Caco-2 (cell line): ENCODE data around the gene SLC25A36. TPM values are rescaled to one million over a fixed set of nuclear protein-coding genes. Genes with fewer than 3 reads are reported as not detected.
A peak's percentile ranks its signal among the peaks of the same experiment; 100 is the strongest.

ENCODE experiments used
- BruUV-seq: library from RNA; stranded (reverse); fragments of 400-500 nt; replicated peaks from 2 replicates; lab custom pipeline; 2021; lab: Mats Ljungman, UMichigan
- CTCF ChIA-PET: fragments of 300-600 bp; sonication (Branson Sonifier 250); formaldehyde crosslinking; loops from one replicate; lab custom pipeline; 2022; ENCODE audit warnings: antibody characterized with exemption; lab: Charles Lee
- POLR2A ChIA-PET: fragments of 300-600 bp; sonication (Branson Sonifier 250); formaldehyde crosslinking; loops from one replicate; lab custom pipeline; 2022; ENCODE audit warnings: antibody characterized with exemption; lab: Charles Lee
- DNase-seq, 2 experiments: peaks; one replicate each; pipeline versions ENCODE4 v3.0.0 to v3.0.0-alpha.2; 2020 to 2022
- H3K27me3 ChIP-seq: replicated peaks from 2 replicates; pipeline ENCODE4 v1.6.0; 2011; ENCODE audit warnings: low read length; ENCODE audit not compliant: control insufficient read depth, insufficient read depth
- H3K36me3 ChIP-seq: 2 replicates; pipeline ENCODE4 v1.5.1; 2011; ENCODE audit warnings: low read length; ENCODE audit not compliant: control insufficient read depth, insufficient read depth
- H3K4me1 ChIP-seq: fragments of 250-450 bp; sonication (Bioruptor Pico); 2 replicates; pipeline ENCODE4 v1.5.1; 2020; ENCODE audit warnings: mild to moderate bottlenecking
- H3K4me3 ChIP-seq: 2 replicates; pipeline ENCODE4 v1.5.1; 2011; ENCODE audit warnings: low read depth, mild to moderate bottlenecking, control low read depth, low read length
- H3K9me3 ChIP-seq: fragments of 250-450 bp; sonication (Bioruptor Pico); 2 replicates; pipeline ENCODE4 v1.5.1; 2020; ENCODE audit warnings: mild to moderate bottlenecking, moderate library complexity
- H3K27ac Mint-ChIP-seq: one replicate; pipeline ENCODE4 v1.8.0; 2022; ENCODE audit warnings: mixed read lengths; ENCODE audit not compliant: unreplicated experiment
- H3K27me3 Mint-ChIP-seq: one replicate; pipeline ENCODE4 v1.8.0; 2022; ENCODE audit warnings: mixed read lengths; ENCODE audit not compliant: insufficient read depth, unreplicated experiment
- H3K36me3 Mint-ChIP-seq: one replicate; pipeline ENCODE4 v1.8.0; 2022; ENCODE audit warnings: mild to moderate bottlenecking, mixed read lengths; ENCODE audit not compliant: insufficient read depth, unreplicated experiment
- H3K4me1 Mint-ChIP-seq: one replicate; pipeline ENCODE4 v1.8.0; 2022; ENCODE audit warnings: low read depth, mixed read lengths; ENCODE audit not compliant: unreplicated experiment
- H3K4me3 Mint-ChIP-seq: one replicate; pipeline ENCODE4 v1.8.0; 2022; ENCODE audit warnings: mild to moderate bottlenecking, moderate library complexity, mixed read lengths; ENCODE audit not compliant: unreplicated experiment
- H3K9me3 Mint-ChIP-seq: one replicate; pipeline ENCODE4 v1.8.0; 2022; ENCODE audit warnings: mixed read lengths; ENCODE audit not compliant: unreplicated experiment
- intact Hi-C: fragments of 100-400 bp; cut with micrococcal nuclease; formaldehyde crosslinking; loops from one replicate; pipeline ENCODE4 v1.10.0; 2022; ENCODE audit not compliant: unreplicated experiment
- total RNA-seq: library from RNA; stranded (reverse); gene quantifications from 2 replicates; pipeline ENCODE4 v1.2.3, GENCODE V29; 2022
- TF ChIP-seq, protein P1 (sequence below), 2 experiments: fragments of 200-600 bp in 1 of 2; IDR thresholded peaks; 1 replicate in 1 of 2; 2 replicates in 1 of 2; pipeline versions ENCODE4 v1.5.1 to v1.8.0; 2011 to 2022; ENCODE audit warnings: antibody characterized with exemption in 1 of 2, control low read depth in 1 of 2, inconsistent platforms in 1 of 2, low read depth in 1 of 2, low read length in 1 of 2, mild to moderate bottlenecking in 1 of 2, moderate library complexity in 1 of 2; ENCODE audit not compliant: insufficient read depth in 1 of 2, severe bottlenecking in 1 of 2, unreplicated experiment in 1 of 2

SLC25A36 gene
- total RNA-seq, 1 experiment from 2014 or later: 167 TPM

DNA sequence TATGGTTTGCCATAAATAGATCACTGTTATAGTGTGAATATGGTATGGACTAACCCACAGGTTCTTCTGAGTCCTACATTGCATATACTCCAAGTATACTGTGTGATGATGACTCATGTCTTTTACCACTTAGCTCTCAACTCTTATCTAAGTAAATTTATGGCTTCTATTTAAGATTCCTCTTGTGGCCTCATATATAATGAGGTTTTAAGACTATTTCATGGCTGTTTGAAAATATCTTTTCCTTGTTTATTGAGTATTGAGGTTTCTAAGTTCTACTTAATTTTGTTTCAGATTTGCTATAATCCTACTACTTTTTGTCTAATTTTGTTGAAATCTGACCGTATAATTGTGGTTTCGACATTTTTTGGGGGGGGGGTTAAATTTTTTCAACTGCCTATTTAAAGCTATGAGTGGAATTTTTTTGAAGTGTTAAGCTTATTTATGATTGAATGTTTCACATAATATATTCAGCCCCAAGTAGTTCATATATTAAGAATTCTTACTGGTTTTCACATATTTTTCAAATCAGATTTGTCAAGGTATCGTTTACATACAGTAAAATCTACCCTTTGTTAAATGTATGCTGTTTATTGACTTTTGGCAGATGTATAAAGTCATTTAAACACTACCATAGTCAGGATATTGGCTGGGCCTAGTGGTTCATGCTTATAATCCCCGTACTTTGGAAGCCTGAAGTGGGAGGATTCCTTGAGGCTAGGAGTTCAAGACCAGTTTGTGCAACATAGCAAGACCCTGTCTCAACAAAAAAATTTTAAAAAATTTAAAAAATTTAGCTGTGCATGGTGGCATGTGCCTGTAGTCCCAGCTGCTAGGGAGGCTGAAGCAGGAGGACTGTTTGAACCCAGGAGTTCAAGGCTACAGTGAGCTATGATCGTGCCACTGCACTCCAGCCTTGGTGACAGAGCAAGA is 11.7 kb downstream of the SLC25A36 start:
- intact Hi-C loops: no loop called here
- Histone ChIP-seq H3K36me3 (no peaks in the 10 kb centered on the region), H3K27me3 (no peaks in the 10 kb centered on the region), H3K4me1 (peaks cover 97% of the 10 kb centered on the region), H3K4me3 (no peak overlapping the region), H3K9me3 (no peaks in the 10 kb centered on the region; the same call in 1 of the 2 replicates)
- POLR2A ChIA-PET: interaction anchor here (2.9 kb wide), 1 partner anchor 11 kb away, joined by 22 read pairs; the partner anchor contains the start of gene SLC25A36
- H3K27ac Mint-ChIP-seq: peak overlapping the region; percentile 15
- H3K4me3 Mint-ChIP-seq: peak overlapping the region; percentile 13
- TF ChIP-seq, protein P1, sequence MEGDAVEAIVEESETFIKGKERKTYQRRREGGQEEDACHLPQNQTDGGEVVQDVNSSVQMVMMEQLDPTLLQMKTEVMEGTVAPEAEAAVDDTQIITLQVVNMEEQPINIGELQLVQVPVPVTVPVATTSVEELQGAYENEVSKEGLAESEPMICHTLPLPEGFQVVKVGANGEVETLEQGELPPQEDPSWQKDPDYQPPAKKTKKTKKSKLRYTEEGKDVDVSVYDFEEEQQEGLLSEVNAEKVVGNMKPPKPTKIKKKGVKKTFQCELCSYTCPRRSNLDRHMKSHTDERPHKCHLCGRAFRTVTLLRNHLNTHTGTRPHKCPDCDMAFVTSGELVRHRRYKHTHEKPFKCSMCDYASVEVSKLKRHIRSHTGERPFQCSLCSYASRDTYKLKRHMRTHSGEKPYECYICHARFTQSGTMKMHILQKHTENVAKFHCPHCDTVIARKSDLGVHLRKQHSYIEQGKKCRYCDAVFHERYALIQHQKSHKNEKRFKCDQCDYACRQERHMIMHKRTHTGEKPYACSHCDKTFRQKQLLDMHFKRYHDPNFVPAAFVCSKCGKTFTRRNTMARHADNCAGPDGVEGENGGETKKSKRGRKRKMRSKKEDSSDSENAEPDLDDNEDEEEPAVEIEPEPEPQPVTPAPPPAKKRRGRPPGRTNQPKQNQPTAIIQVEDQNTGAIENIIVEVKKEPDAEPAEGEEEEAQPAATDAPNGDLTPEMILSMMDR (IDR thresholded peaks at IDR 0.05; ENCODE audit: insufficient read depth in 1 of 2, low read depth in 1 of 2, low read length in 1 of 2, severe bottlenecking in 1 of 2, unreplicated experiment in 1 of 2): no peak
- DNase-seq: no peak
- H3K9me3 Mint-ChIP-seq: no peaks in the 10 kb centered on the region
- peaks cover 58% of the 10 kb centered on the region for H3K36me3 Mint-ChIP-seq
- CTCF ChIA-PET: no interaction called here
- H3K4me1 Mint-ChIP-seq: peaks cover 72% of the 10 kb centered on the region
- no TSS peak for BruUV-seq
- H3K27me3 Mint-ChIP-seq: no peaks in the 10 kb centered on the region

DNA sequence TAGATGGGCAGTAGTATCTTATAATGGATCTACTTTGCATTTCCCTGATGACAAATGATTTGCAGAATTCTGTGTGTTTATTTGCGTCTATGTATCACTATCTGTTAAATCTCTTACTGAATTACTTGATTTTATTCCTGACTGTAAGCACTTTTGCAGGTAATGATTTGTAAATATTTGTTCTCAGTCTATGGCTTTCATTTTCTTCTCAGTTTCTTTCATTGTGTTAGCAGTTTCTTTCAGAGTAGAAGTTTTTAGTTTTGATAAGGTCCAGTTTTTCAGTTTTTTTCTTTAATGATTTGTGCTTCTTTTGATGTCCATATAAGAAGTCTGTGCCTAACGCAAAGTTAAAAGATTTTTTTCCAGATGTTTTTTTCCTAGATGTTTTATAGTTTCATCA is 12.9 kb downstream of the SLC25A36 start:
- no TSS peak for BruUV-seq
- Mint-ChIP-seq H3K9me3 (no peaks in the 10 kb centered on the region), H3K27ac (peak overlapping the region; percentile 66), H3K4me1 (peaks cover 72% of the 10 kb centered on the region), H3K27me3 (no peaks in the 10 kb centered on the region), H3K4me3 (peak overlapping the region; percentile 13), H3K36me3 (peaks cover 61% of the 10 kb centered on the region)
- ChIA-PET POLR2A (no interaction called here), CTCF (no interaction called here)
- TF ChIP-seq, protein P1 (IDR thresholded peaks at IDR 0.05; ENCODE audit: insufficient read depth in 1 of 2, low read depth in 1 of 2, low read length in 1 of 2, severe bottlenecking in 1 of 2, unreplicated experiment in 1 of 2): no peak
- no peak for DNase-seq
- Histone ChIP-seq H3K4me1 (peaks cover 88% of the 10 kb centered on the region), H3K36me3 (no peaks in the 10 kb centered on the region), H3K27me3 (no peaks in the 10 kb centered on the region), H3K9me3 (no peaks in the 10 kb centered on the region; the same call in 1 of the 2 replicates), H3K4me3 (no peak overlapping the region)
- intact Hi-C loops: no loop called here

DNA sequence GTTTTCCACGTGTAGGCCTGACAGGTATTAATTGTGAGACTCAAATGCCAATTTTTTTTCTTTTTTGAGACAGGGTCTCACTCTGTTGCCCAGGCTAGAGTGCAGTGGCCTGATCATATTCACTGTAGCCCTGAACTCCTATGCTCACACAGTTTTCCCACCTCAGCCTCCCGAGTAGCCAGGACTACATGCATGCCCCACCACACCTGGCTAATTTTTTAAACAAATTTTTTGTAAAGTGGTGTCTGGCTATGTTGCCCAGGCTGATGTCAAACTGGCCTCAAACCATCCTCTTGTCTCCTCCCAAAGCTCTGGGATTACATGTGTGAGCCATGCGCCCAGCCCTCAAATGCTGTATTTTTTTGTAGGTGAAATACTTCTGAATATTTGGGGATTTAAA is 14.0 kb downstream of the SLC25A36 start:
- peak overlapping the region; percentile 66 for H3K27ac Mint-ChIP-seq
- H3K4me1 Mint-ChIP-seq: peaks cover 62% of the 10 kb centered on the region
- intact Hi-C loops: no loop called here

More for the DNA sequence above, 14.0 kb downstream of the SLC25A36 start:
- ChIA-PET CTCF (no interaction called here), POLR2A (interaction anchor here (0.5 kb wide), 1 partner anchor 12 kb away, joined by 3 read pairs; no protein-coding TSS in a partner anchor)
- BruUV-seq: no TSS peak
- Histone ChIP-seq H3K4me1 (peaks cover 79% of the 10 kb centered on the region), H3K4me3 (no peak overlapping the region), H3K27me3 (no peaks in the 10 kb centered on the region), H3K36me3 (no peaks in the 10 kb centered on the region), H3K9me3 (no peaks in the 10 kb centered on the region; the same call in 1 of the 2 replicates)
- H3K4me3 Mint-ChIP-seq: peak overlapping the region; percentile 24
- peaks cover 71% of the 10 kb centered on the region for H3K36me3 Mint-ChIP-seq
- TF ChIP-seq, protein P1 (IDR thresholded peaks at IDR 0.05; ENCODE audit: insufficient read depth in 1 of 2, low read depth in 1 of 2, low read length in 1 of 2, severe bottlenecking in 1 of 2, unreplicated experiment in 1 of 2): no peak
- DNase-seq: no peak
- H3K9me3 Mint-ChIP-seq: no peaks in the 10 kb centered on the region
- H3K27me3 Mint-ChIP-seq: no peaks in the 10 kb centered on the region
